Activated CD4-positive, CD25-positive, alpha-beta regulatory T cell treated with anti-CD3 and anti-CD28 coated beads, Interleukin-2, amount 50 U/mL, for 24 hours (primary cell): Measurements from ENCODE around the gene ZNF609.
A peak's percentile ranks its signal among the peaks of the same experiment; 100 is the strongest.

Experiments
- ATAC-seq, 2 donors: fragments of 150-1000 bp; cut with Tn5 transposase; one replicate each; pipeline ENCODE4 v1.10.0; 2021; ENCODE audit warnings: mild to moderate bottlenecking in 1 of 2, moderate library complexity in 1 of 2

ZNF609 gene

GRCh38 chr15:64656508-64656907, 196.1 kb downstream of the ZNF609 start:
- ATAC-seq, result no peak

DNA sequence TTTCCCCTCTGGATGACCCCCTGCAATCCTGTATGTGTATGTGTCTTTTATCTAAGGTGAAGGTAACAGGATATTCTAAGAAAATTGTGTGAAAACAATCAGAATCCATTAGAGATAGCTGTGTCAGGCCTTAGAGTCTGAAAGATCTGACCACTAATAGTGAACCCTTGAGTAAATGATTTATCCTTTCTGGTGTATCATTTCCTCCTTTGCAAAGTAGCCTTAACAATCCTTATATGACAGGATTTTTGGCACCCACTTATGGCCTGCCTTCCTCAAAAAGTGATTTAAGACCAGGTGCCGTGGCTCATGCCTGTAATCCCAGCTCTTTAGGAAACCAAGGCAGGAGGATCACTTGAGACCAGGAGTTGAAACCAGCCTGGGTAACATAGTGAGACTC, 204.8 kb downstream of the ZNF609 start:
- ATAC-seq, result no peak

DNA sequence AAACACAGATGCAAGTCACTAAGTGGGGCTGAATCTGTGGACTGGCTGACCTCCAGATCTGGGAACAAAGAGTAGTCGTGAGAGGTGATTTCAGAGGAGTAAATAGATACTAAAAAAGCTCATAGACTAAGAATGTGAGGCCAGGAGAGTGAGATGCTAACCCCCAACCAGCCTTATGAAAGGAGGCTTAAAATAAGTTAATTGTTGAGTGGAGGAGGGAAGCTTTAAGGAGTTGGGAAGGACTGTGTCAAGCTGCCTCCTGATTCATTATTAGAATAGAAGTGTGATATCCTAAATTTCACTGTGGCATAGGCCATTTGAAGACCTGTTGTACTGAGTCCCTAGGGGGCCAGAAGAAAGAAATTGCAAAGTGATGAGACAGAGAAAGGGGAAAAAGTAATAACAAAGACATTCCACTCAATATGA, 207.4 kb downstream of the ZNF609 start:
- no peak for ATAC-seq

- ATAC-seq, result no peak
Observed at GRCh38 chr15:64673866-64674265, 213.5 kb downstream of the ZNF609 start.

GRCh38 chr15:64678126-64678819, 217.9 kb downstream of the ZNF609 start:
- ATAC-seq, result no peak

DNA sequence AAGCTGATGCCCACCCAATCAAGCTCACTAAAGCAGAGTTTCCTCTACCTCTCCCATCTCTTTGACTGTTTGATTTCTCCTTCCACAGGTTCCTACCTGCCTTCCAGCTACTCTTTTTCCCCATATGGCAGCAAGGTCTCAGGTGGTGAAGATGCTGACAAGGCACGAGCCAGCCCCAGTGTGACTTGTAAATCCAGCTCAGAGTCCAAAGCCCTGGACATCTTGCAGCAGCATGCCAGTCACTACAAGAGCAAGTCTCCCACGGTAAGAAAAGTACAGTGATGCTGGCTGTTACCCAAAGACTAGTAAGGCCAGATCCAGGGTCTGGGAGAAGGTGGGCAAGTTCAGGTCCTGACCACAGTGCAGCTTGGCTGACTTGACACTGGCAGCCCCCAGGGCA, 219.7 kb downstream of the ZNF609 start:
- no peak for ATAC-seq

DNA sequence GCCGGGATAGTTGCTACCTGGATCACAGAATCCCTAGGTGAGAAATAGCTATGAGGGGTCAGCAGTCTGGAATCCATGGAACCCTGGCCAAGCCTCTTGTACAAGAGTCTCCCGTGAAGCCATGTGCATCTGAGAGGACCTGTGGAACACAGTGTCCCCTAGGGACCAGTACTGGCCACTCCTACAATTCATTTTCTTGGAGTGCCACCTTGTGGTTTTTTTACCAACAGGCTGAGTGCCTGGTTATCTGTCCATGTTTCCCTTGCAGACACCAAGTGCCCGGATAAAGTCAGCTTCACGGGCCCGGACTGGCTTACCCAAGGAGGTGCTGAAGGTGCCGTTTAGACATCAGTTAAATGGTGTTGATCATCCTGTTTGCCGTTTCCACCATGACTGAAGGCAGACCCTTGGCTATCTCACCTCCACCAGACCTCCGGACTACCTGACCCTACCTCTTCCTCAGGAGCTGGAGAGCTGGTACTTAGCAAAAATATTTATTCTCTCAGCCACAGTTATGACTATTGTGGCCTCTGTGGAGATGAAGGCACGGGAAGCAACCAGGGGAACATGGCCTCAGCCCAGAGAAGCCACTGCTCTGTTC, 221.1 kb downstream of the ZNF609 start:
- no peak for ATAC-seq

- ATAC-seq, result no peak
Observed at GRCh38 chr15:64682255-64682654, 221.9 kb downstream of the ZNF609 start.

- no peak for ATAC-seq
Observed at GRCh38 chr15:64683378-64683777, 223.0 kb downstream of the ZNF609 start.

DNA sequence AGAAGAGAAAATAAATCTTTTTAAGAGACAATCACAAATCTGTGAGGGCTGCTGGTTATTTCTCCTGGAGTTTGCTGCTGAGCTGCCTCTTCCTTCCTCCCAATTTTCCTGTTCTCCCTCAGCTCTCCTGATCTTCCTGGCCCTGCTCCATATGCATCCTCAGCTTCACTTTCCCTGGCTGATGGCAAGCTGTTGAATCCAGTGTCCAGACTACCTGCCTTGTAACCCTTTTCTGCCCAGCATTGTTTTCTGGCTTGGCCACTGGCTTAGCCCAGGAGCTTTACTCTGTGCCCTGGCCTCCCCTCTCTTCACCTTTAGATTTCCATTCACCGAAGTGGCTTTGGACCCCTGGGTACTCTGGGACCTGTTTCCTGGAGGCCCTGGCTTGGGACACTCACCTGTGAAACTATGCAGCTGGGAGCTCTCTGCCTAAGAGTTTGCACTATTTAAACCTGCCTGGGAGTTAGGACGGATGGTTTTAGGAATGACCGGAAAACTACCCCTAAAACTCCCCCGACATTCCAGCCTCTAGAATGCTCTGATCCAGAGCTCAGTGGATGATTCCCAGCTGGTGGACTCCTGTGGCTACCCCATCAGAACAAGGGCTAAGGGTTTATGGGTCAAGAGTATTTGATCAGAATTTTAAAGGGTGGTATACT, 225.0 kb downstream of the ZNF609 start:
- ATAC-seq, result no peak

DNA sequence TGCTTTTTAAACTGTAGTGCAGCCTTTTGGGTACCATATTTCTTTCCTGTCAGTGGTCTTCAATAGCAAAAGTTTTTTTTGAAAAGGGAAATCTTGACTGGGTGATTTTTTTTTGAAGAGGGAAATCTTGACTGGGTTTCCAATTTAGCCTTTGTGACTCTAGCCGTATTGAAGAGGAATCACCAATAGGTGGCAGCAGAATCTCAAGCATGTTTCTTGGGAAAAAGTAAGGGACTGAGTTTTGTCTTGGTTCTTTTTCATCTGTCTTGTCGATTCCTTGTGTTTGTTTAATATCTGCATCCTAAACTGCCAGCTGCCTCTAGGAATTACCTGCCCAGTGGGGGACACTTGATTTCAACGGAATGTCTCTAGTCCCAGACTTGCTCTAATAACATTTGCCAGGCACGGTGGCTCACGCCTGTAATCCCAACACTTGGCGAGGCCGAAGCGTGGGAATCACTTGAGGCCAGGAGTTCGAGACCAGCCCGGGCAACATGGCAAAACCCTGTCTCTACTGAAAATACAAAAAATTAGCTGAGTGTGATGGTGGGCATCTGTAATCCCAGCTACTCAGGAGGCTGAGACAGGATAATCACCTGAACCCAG, 225.9 kb downstream of the ZNF609 start:
- ATAC-seq, result no peak

GRCh38 chr15:64687172-64687571, 226.8 kb downstream of the ZNF609 start:
- no peak for ATAC-seq

- ATAC-seq, result no peak
Observed at GRCh38 chr15:64687688-64688087, 227.3 kb downstream of the ZNF609 start.

DNA sequence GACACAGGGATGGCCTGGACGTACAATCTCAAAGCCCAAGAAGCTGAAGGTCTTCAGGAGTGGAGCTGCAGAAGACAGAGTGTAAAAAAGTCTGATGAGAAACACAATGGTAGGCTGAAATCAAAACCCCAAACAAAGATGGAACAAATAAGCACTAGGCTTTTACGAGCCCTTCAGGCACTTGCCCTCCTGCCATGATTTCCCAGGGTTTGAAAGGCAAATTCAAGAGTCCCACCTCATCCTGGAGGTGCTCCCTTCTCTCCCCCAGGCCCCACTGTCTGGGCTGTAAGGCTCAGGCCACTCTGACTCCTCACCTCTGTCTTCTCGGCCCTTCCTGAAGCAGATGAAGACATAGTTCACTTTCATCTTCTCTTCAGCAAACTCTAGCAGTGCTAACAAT, 228.4 kb downstream of the ZNF609 start:
- no peak for ATAC-seq

DNA sequence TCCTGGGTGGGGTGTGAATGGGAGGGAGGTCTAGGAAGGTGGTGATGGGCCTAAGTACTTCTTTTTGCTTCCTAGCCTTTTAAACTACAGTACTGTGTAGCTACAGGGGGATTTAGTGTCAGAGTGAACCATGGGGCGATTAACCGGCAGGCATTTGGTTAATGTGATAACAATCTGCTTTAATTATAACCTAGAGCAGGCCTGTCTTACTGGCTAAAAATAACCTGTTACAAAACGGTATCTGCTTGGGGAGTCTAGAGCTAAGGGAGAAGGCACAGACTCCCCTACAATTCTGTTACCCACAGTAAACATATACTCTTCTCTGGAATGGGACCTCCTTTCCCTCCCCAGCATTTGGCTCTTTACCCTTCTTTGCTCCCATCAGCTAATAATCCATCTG, 229.6 kb downstream of the ZNF609 start:
- ATAC-seq, result no peak

- ATAC-seq, result no peak
Observed at GRCh38 chr15:64690578-64691296, 230.4 kb downstream of the ZNF609 start.

DNA sequence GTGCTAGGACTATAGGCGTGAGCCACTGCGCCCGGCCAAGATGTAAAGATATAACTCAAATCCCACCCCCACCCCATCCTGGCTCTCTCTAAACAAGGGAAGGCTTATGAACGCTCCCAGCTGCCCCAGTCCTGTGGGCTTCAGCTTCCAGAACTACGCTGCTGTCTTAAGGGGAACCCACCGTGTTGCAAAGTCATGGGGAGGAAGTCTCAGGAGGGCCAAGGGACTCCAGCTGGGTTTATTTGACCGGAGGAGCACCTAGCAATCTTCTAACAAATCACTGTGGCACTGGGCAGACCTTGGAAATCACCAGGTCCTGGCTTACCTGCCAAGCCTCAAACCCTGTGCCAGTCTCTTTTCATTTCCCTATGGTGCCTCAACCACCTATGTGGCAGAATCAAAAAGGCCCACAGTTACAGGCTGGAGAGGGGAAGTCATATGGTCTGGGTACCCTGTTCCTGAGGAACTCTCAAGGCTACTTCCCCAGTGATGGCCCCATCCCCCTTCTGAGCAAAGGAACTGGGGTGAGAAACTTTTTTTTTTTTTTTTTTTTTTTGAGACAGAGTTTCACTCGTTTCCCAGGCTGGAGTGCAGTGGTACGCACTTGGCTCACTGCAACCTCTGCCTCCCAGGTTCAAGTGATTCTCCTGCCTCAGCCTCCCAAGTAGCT, 231.7 kb downstream of the ZNF609 start:
- no peak for ATAC-seq

DNA sequence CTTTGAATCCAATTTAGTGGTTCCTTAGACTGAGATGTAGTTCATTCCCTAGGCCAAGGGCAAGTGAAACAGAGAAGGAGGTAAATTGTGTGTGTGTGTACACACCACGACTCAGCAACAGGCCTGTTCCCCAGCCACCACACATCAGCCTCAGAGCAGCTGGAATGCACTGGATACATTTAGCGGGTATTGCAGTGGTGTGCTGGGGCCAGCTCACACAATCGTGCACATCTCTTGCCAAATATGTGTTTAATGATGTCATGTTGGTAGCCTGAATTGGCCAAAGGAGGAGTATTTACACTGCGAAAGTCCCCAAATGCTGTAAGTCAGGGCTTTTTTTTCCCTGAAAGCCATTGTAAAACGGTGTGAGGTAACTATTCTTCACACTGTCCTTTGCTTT, 232.8 kb downstream of the ZNF609 start:
- ATAC-seq, result no peak

GRCh38 chr15:64694816-64695215, 234.4 kb downstream of the ZNF609 start:
- ATAC-seq, result no peak

DNA sequence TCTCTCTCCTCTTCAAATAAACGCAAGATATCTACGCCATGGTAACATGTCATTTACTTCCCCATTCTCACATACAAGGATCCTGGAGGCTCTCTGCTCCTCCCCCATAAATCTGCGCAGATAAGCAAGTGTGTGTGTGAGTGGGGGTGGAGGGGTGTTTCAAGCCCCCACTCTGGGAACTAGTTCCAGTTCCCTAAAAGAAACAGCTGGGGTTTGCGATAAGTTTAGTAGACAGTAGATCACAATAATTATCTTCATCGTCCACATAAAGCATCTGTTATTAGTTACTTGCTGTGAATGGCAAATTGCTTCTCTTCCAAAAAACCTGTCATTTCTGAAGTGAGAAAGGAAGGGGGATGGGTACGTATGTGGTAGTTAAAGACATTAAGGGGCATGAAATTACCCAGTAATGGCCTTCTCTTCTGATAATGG, 235.2 kb downstream of the ZNF609 start:
- no peak for ATAC-seq

DNA sequence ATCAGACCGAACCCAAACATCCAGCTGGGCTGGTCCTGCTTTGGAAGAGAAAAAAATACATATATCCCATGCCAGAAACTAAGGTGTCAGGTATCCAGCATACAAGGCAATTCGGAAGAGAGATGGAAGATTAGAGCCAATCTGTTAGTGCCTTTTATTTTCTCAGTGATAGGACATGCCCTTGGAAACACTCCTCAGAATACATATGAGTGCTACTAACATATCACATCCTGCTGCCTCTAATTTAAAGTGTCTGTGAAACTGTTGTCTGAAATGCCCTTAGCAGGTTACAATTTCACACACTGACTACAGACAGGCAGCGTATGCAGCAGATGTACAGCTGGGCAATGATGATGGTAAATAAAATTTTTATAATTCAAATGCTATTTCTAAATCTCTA, 236.1 kb downstream of the ZNF609 start:
- ATAC-seq, result no peak

DNA sequence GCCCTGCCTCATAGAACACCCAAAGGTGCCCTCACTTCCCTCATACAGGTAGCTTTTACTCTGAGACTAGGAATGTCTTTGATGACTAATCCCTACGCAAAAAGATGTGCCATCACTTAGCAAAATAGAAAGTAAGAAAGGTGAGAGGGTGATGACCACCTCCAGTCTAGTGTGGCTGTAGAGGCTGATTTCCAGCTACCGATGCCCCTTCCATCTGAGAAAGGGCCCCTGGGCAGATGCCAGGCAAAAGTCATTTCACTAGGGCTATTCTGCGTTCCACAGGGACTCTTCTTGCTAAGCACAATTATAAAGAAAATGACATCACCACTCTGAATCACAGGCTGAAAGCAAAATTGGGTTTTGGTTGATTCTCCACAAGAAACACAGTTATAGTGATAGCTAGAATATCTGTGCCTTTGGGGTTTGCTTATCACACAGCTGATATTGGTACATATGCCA, 237.6 kb downstream of the ZNF609 start:
- peak; percentile 73 to 75 for ATAC-seq
